H1 (cell line): ENCODE results near the gene HSPBAP1. TPM values are rescaled to one million over a fixed set of nuclear protein-coding genes. Genes with fewer than 3 reads are reported as not detected.

Experiments
- CTCF ChIA-PET: fragments of 300-600 bp; sonication (Branson Sonifier 250); formaldehyde crosslinking; loops from one replicate; lab custom pipeline; 2021; ENCODE audit not compliant: partially characterized antibody; lab: Charles Lee
- POLR2A ChIA-PET: fragments of 300-600 bp; sonication (Branson Sonifier 250); formaldehyde crosslinking; loops from one replicate; lab custom pipeline; 2021; ENCODE audit warnings: inconsistent platforms; ENCODE audit not compliant: partially characterized antibody; lab: Charles Lee
- DNase-seq, 2 experiments: peaks; one replicate each; pipeline versions ENCODE4 v3.0.0 to v3.0.0-alpha.2; 2010 to 2022; ENCODE audit warnings: low spot score in 2 of 2, low read depth in 1 of 2, mixed read lengths in 1 of 2
- FAIRE-seq: peaks from 2 replicates; lab custom pipeline; 2011; peaks lifted over from hg19 to GRCh38; lab: Jason Lieb, UNC
- H2AFZ ChIP-seq: 2 replicates; pipeline ENCODE4 v1.8.1; 2012; ENCODE audit warnings: low read length, inconsistent platforms
- H2AK5ac ChIP-seq: 2 replicates; pipeline ENCODE4 v1.6.1; 2013; ENCODE audit warnings: low read depth, low read length
- H2BK120ac ChIP-seq: replicated peaks from 2 replicates; pipeline ENCODE3; 2013; ENCODE audit warnings: low read depth, low read length, inconsistent platforms
- H2BK12ac ChIP-seq: 2 replicates; pipeline ENCODE4 v1.6.1; 2013; ENCODE audit warnings: low read depth, low read length
- H2BK15ac ChIP-seq: 2 replicates; pipeline ENCODE4 v1.6.1; 2013; ENCODE audit warnings: low read length
- H2BK20ac ChIP-seq: 2 replicates; pipeline ENCODE4 v1.6.1; 2013; ENCODE audit warnings: low read length
- H2BK5ac ChIP-seq: 2 replicates; pipeline ENCODE4 v1.6.1; 2013; ENCODE audit warnings: low read depth, low read length
- H3K14ac ChIP-seq: 2 replicates; pipeline ENCODE4 v1.6.1; 2013; ENCODE audit warnings: inconsistent platforms; ENCODE audit not compliant: insufficient read length
- H3K18ac ChIP-seq: 2 replicates; pipeline ENCODE4 v1.6.1; 2013; ENCODE audit warnings: low read length; ENCODE audit errors: extremely low read depth
- H3K23ac ChIP-seq: 2 replicates; pipeline ENCODE4 v1.6.1; 2013; ENCODE audit warnings: inconsistent platforms; ENCODE audit not compliant: insufficient read length
- H3K23me2 ChIP-seq: 2 replicates; pipeline ENCODE4 v1.6.1; 2013; ENCODE audit warnings: low read depth, low read length
- H3K27ac ChIP-seq: 2 replicates; pipeline ENCODE4 v1.6.1; 2011; ENCODE audit warnings: low read depth, low read length, inconsistent platforms
- H3K27me3 ChIP-seq, 4 experiments: replicated peaks in 1 of 4; 1 replicate in 1 of 4; 2 replicates in 3 of 4; pipeline versions ENCODE4 v1.6.1 to v1.8.1; 2011 to 2013; ENCODE audit warnings: low read length in 3 of 4, mild to moderate bottlenecking in 3 of 4, inconsistent platforms in 2 of 4, mixed read lengths in 2 of 4, moderate library complexity in 1 of 4; ENCODE audit not compliant: control insufficient read depth in 3 of 4, insufficient read depth in 3 of 4; ENCODE audit errors: extremely low read depth in 1 of 4
- H3K36me3 ChIP-seq, 4 experiments: 2 replicates each; pipeline versions ENCODE4 v1.6.1 to v1.8.1; 2011 to 2013; ENCODE audit warnings: mild to moderate bottlenecking in 4 of 4, low read length in 3 of 4, moderate library complexity in 2 of 4, control low read depth in 1 of 4, inconsistent platforms in 1 of 4; ENCODE audit not compliant: insufficient read depth in 4 of 4, control insufficient read depth in 2 of 4
- H3K4ac ChIP-seq: replicated peaks from 2 replicates; pipeline ENCODE3; 2013; ENCODE audit warnings: low read length, low read depth, mixed read lengths, inconsistent platforms; ENCODE audit not compliant: insufficient read length
- H3K4me1 ChIP-seq, 4 experiments: replicated peaks in 1 of 4; 1 replicate in 1 of 4; 2 replicates in 3 of 4; pipeline versions ENCODE4 v1.6.1 to v1.8.1; 2011 to 2013; ENCODE audit warnings: low read length in 3 of 4, inconsistent platforms in 2 of 4, mixed read lengths in 1 of 4; ENCODE audit not compliant: insufficient read depth in 4 of 4, control insufficient read depth in 3 of 4
- H3K4me2 ChIP-seq, 2 experiments: 2 replicates each; pipeline versions ENCODE4 v1.6.1 to v1.8.1; 2011 to 2013; ENCODE audit warnings: low read depth in 2 of 2, low read length in 2 of 2, control low read depth in 1 of 2, inconsistent platforms in 1 of 2, mild to moderate bottlenecking in 1 of 2; ENCODE audit not compliant: insufficient read depth in 1 of 2
- H3K4me3 ChIP-seq, 4 experiments: fragments of 200-600, 300-600 bp in 1 of 4; sonication (generic), shearing (Covaris generic), sonication (Bioruptor Twin) in 1 of 4; 2 replicates each; pipeline versions ENCODE4 v1.5.1 to v1.8.1; 2011 to 2016; ENCODE audit warnings: low read length in 4 of 4, low read depth in 3 of 4, control low read depth in 2 of 4, inconsistent platforms in 2 of 4, mild to moderate bottlenecking in 2 of 4, mixed read lengths in 1 of 4, moderate library complexity in 1 of 4; ENCODE audit not compliant: insufficient read depth in 2 of 4; ENCODE audit errors: extremely low read depth in 1 of 4
- H3K56ac ChIP-seq: replicated peaks from 2 replicates; pipeline ENCODE3; 2013; ENCODE audit warnings: low read depth, mild to moderate bottlenecking, mixed read lengths, low read length, inconsistent platforms; ENCODE audit not compliant: insufficient read length
- H3K79me1 ChIP-seq: 2 replicates; pipeline ENCODE4 v1.6.1; 2013; ENCODE audit warnings: low read depth, low read length, control low read depth
- H3K79me2 ChIP-seq, 2 experiments: 2 replicates each; pipeline versions ENCODE4 v1.6.1 to v1.8.1; 2012 to 2013; ENCODE audit warnings: low read length in 2 of 2, mild to moderate bottlenecking in 2 of 2, inconsistent platforms in 1 of 2; ENCODE audit not compliant: insufficient read depth in 2 of 2, control insufficient read depth in 1 of 2
- H3K9ac ChIP-seq, 4 experiments: replicated peaks in 1 of 4; 1 replicate in 1 of 4; 2 replicates in 3 of 4; pipeline versions ENCODE4 v1.6.1 to v1.8.1; 2011 to 2013; ENCODE audit warnings: low read depth in 3 of 4, low read length in 3 of 4, control low read depth in 2 of 4, mild to moderate bottlenecking in 2 of 4, moderate library complexity in 2 of 4, inconsistent platforms in 1 of 4; ENCODE audit errors: extremely low read depth in 1 of 4
- H3K9me3 ChIP-seq, 2 experiments: 2 replicates each; pipeline versions ENCODE4 v1.6.1 to v1.8.1; 2012 to 2013; ENCODE audit warnings: mild to moderate bottlenecking in 2 of 2, moderate library complexity in 2 of 2, control low read depth in 1 of 2, inconsistent platforms in 1 of 2, low read depth in 1 of 2, low read length in 1 of 2, mixed read lengths in 1 of 2; ENCODE audit not compliant: insufficient read depth in 2 of 2
- H4K20me1 ChIP-seq, 2 experiments: replicated peaks in 1 of 2; 2 replicates each; pipeline versions ENCODE3 to v1.8.1; 2011 to 2013; ENCODE audit warnings: inconsistent platforms in 2 of 2, low read length in 2 of 2, mild to moderate bottlenecking in 1 of 2; ENCODE audit not compliant: insufficient read depth in 2 of 2, control insufficient read depth in 1 of 2
- H4K5ac ChIP-seq: 2 replicates; pipeline ENCODE4 v1.6.1; 2013; ENCODE audit warnings: low read length, low read depth, mixed read lengths, inconsistent platforms; ENCODE audit not compliant: insufficient read length
- H4K8ac ChIP-seq: 2 replicates; pipeline ENCODE4 v1.8.0; 2013; ENCODE audit warnings: mild to moderate bottlenecking, moderate library complexity, low read length, inconsistent platforms; ENCODE audit not compliant: insufficient read depth; ENCODE audit errors: extremely low read depth
- H4K91ac ChIP-seq: replicated peaks from 2 replicates; pipeline ENCODE3; 2013; ENCODE audit warnings: low read length, mixed read lengths, inconsistent platforms; ENCODE audit not compliant: insufficient read length
- CHD2 ChIP-seq: IDR thresholded peaks from 2 replicates; pipeline ENCODE4 v1.6.1; 2012; ENCODE audit warnings: low read length, improper control_type of control experiment
- CTBP2 ChIP-seq: IDR thresholded peaks from 2 replicates; pipeline ENCODE4 v1.7.0; 2011; ENCODE audit warnings: borderline replicate concordance, mild to moderate bottlenecking, moderate library complexity, mixed read lengths, low read length; ENCODE audit not compliant: insufficient read depth, insufficient read length
- KDM1A ChIP-seq: fragments of 200-600, 300-600 bp; sonication (generic); IDR thresholded peaks from 2 replicates; pipeline ENCODE4 v1.7.1; 2016; ENCODE audit warnings: mild to moderate bottlenecking, low read length, borderline replicate concordance
- KDM4A ChIP-seq: IDR thresholded peaks from one replicate; pipeline ENCODE4 v1.7.1; 2012; ENCODE audit warnings: low read depth, mild to moderate bottlenecking, moderate library complexity, low read length, inconsistent platforms; ENCODE audit not compliant: severe bottlenecking
- NRF1 ChIP-seq: IDR thresholded peaks from 2 replicates; pipeline ENCODE4 v1.6.1; 2011; ENCODE audit warnings: mild to moderate bottlenecking, low read depth, low read length, improper control_type of control experiment
- PHF8 ChIP-seq: fragments of 200-600 bp; sonication (generic); conservative IDR thresholded peaks from 2 replicates; pipeline ENCODE4 v1.7.1; 2012; ENCODE audit warnings: low read depth, mild to moderate bottlenecking, inconsistent platforms, low read length, moderate library complexity
- POLR2AphosphoS5 ChIP-seq: IDR thresholded peaks from 2 replicates; pipeline ENCODE4 v1.6.1; 2011; ENCODE audit warnings: low read depth, low read length
- POU5F1 ChIP-seq: IDR thresholded peaks from 2 replicates; pipeline ENCODE4 v1.6.1; 2011; ENCODE audit warnings: low read depth, mild to moderate bottlenecking, low read length, moderate library complexity
- RFX5 ChIP-seq: IDR thresholded peaks from 2 replicates; pipeline ENCODE4 v1.6.1; 2011; ENCODE audit warnings: low read depth, low read length, improper control_type of control experiment, borderline replicate concordance
- TAF1 ChIP-seq: IDR thresholded peaks from 2 replicates; pipeline ENCODE4 v1.6.1; 2011; ENCODE audit warnings: mild to moderate bottlenecking, low read depth, low read length
- TAF7 ChIP-seq: optimal IDR thresholded peaks from 2 replicates; pipeline ENCODE3; 2011; ENCODE audit warnings: low read depth, mild to moderate bottlenecking, inconsistent platforms, low read length, moderate library complexity, borderline replicate concordance
- TEAD4 ChIP-seq: IDR thresholded peaks from 2 replicates; pipeline ENCODE4 v1.6.1; 2012; ENCODE audit warnings: low read depth, low read length, inconsistent platforms, mixed read lengths
- ZNF274 ChIP-seq: IDR thresholded peaks from 2 replicates; pipeline ENCODE4 v1.7.0; 2012; ENCODE audit warnings: low read length, borderline replicate concordance; ENCODE audit errors: extremely low read depth
- polyA plus RNA-seq, 7 experiments: library from polyadenylated mRNA; depleted of rRNA in 3 of 7; stranded (reverse) in 5 of 7; unstranded in 2 of 7; fragments of >200 nt in 5 of 7; fragments of 200-250 nt in 2 of 7; gene quantifications; 1 replicate in 5 of 7; 2 replicates in 1 of 7; 4 replicates in 1 of 7; pipeline versions ENCODE4 v1.2.1 to v1.2.3, GENCODE V29; 2011 to 2013; ENCODE audit warnings: missing spikeins in 2 of 7, mixed read lengths in 2 of 7
- total RNA-seq: library from RNA; stranded (reverse); fragmentation: NEBNext Ultra II Directional; extraction: Animal tissue kit (Norgen Biotek cat#: 25700); gene quantifications from 2 replicates; pipeline ENCODE4 v1.2.1, GENCODE V29; 2021
- TF ChIP-seq, protein P1 (sequence below): IDR thresholded peaks from 2 replicates; pipeline ENCODE4 v1.6.1; 2012; ENCODE audit warnings: low read length, inconsistent platforms

HSPBAP1 gene
- total and polyA plus RNA-seq, 2 of the 8 experiments (the other 6 are each of a cell fraction or from before 2014, with no cell fraction given), result 7.5 to 8.3 TPM

DNA sequence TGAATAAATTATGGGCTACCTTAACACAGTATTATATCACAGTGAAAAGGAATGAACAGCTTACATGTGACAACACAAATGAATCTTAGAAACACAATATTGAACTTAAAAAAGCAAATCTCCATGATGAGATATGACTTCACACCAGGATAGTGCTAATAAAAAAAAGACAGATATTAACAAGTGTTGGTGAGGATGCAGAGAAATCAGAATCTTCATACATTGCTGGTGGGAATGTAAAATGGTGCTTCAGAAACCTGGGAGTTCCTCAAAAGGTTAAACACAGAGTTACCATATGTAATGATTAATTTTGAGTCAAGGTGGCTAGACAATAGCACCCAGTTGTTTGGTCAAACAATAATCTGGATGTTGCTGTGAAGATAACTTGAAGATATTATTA is 51.4 kb downstream of the HSPBAP1 start:
- Histone ChIP-seq H2BK15ac (no peak overlapping the region), H3K23me2 (no peaks in the 10 kb centered on the region), H3K4me2 (no peak overlapping the region), H3K9me3 (peaks cover 0 to 9% of the 10 kb centered on the region in 2 experiments; a peak in 1 of 4 replicates), H3K4me1 (peaks cover 0 to 4% (median 2%) of the 10 kb centered on the region in 4 experiments; a peak in 3 of 7 replicates), H3K79me1 (no peaks in the 10 kb centered on the region), H4K20me1 (no peaks in the 10 kb centered on the region), H3K79me2 (no peaks in the 10 kb centered on the region), H2AK5ac (no peak overlapping the region), H3K36me3 (peaks cover 0 to 12% (median 6%) of the 10 kb centered on the region in 4 experiments; a peak in 3 of 8 replicates), H3K18ac (no peak overlapping the region), H3K27me3 (no peaks in the 10 kb centered on the region; a peak in 1 of 7 replicates), H3K23ac (no peak overlapping the region), H4K91ac (no peak overlapping the region), H3K27ac (no peak overlapping the region), H3K14ac (no peak overlapping the region), H2BK5ac (no peak overlapping the region), H3K9ac (no peak overlapping the region), H3K4ac (no peak overlapping the region), H2BK20ac (no peak overlapping the region), H4K8ac (no peak overlapping the region), H3K56ac (no peak overlapping the region), H2BK12ac (no peak overlapping the region), H2AFZ (no peak overlapping the region), H3K4me3 (no peak overlapping the region), H2BK120ac (no peak overlapping the region), H4K5ac (no peak overlapping the region)
- no peak for FAIRE-seq
- ChIA-PET POLR2A (no interaction called here), CTCF (no interaction called here)
- DNase-seq, result no peak
- no peak for TF ChIP-seq TEAD4
- no peak for TF ChIP-seq POU5F1
- no peak for TF ChIP-seq TAF7
- no peak for TF ChIP-seq TAF1
- TF ChIP-seq POLR2AphosphoS5, result no peak
- no peak for TF ChIP-seq ZNF274
- no peak for TF ChIP-seq RFX5
- TF ChIP-seq NRF1, result no peak
- TF ChIP-seq, protein P1, sequence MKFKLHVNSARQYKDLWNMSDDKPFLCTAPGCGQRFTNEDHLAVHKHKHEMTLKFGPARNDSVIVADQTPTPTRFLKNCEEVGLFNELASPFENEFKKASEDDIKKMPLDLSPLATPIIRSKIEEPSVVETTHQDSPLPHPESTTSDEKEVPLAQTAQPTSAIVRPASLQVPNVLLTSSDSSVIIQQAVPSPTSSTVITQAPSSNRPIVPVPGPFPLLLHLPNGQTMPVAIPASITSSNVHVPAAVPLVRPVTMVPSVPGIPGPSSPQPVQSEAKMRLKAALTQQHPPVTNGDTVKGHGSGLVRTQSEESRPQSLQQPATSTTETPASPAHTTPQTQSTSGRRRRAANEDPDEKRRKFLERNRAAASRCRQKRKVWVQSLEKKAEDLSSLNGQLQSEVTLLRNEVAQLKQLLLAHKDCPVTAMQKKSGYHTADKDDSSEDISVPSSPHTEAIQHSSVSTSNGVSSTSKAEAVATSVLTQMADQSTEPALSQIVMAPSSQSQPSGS, result no peak
- TF ChIP-seq KDM1A, result no peak
- no peak for TF ChIP-seq PHF8
- TF ChIP-seq KDM4A, result no peak
- no peak for TF ChIP-seq CHD2
- no peak for TF ChIP-seq CTBP2
